ENCODE data around the gene TC2N.
"Not testable (repeated sequence)": the region's sequence is repeated elsewhere in the genome, so short reads cannot be mapped to it uniquely, and the experiment has no call there.

The TC2N gene

DNA sequence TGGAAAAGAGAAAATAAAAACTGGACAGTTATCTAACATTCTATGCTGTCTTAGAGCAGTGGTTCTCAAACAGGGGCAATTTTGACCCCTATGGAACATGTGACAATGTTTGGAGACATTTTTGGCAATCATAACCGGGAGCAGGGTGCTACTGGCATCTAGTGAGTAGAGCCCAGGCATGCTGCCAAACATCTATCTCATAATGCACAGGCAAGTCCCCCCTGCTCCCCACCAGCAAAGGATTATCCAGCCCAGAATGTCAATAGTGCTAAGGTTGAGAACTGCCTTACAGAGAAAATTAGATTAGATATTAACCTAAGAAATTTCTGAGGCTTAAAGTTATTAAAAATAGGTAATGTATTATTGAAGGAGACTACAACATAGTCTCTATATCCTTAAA lies 112.5 kb downstream of the TC2N start:
- DNase-seq (ENCODE audit: low read depth in 2 of 2), result no peak

DNA sequence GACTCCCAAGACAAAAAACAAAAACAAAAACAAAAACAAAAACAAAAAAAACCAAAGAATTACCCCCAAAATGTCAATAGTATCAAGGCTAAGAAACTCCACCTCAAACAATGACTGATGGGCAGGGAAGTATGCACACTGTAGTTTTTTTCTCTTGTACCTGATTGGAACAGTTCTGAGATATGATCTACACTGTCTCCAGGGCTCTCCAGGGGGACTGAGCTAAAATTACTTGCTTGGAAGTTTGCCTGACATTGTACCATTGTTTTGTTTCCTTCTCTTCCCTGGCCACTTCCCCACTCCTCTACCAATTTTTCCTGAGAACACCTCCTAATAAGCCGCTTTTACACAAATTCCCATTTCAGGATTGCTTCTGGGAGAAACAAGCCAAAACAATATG lies 113.2 kb downstream of the TC2N start:
- no peak for DNase-seq (ENCODE audit: low read depth in 2 of 2)

DNA sequence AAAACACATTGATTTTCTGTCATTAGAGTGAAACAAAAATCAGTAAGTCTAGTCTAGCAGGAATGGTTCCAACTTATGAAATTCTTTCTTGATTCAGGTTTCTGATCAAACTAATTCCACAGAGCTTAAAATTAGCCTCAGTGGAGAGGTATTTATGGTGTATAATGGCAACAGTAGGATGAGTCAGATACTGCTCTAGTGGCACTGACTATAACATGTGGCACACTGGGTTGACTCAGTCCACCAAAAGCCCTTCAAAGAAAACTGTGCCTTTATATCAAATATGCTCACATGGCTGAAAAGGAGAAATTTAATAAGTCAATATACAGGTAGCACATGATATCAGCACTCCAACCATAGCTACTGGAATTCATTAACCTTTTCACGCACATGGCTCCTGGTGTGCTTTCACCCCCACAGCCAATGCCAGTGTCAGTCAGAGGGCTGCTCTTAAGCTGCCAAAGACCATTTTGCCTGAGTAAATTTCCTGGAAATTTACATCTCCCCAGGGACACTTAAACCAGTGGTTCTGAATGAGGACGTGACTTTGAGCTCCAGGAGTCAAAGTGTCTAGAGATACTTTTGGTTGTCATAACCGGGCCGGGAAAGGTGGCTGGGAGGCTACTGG lies 113.7 kb downstream of the TC2N start:
- DNase-seq (ENCODE audit: low read depth in 2 of 2), result no peak

DNA sequence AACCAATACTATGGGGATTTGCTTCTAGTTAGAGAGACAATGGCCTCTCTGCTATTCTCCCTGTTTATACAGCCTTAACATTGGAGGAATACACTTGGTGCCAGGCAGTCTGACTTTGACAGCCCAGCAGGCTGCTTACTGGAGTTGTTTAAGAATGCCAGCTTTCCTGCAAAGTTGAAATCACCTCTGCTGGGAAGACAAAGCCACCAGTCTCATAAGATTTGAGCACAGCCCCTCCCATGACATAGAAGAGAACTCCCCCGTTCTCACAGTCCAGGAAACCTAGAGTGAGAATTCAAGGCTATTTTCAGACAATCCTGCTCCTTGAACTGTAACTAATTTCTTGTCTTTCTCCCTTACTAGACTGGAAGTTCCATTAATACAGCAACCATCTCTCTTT lies 114.4 kb downstream of the TC2N start:
- DNase-seq (ENCODE audit: low read depth in 2 of 2), result no peak

DNA sequence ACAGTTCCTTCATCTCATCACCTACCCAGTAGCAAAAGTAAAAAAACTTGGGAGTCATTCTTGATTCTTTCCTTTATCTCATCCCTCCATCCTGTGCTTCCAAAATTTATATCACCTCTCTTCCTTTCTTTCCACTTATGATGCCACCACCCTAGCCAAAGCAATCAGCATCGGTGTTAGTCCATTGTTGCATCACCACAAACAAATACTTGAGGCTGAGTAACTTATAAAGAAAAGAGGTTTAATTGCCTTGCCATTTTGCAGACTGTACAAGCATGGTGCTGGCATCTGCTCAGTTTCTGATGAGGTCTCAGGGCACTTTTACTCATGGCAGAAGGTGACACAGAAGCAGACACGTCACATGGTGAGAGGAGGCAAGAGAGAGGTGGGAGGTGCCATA lies 115.6 kb downstream of the TC2N start:
- no peak for DNase-seq (ENCODE audit: low read depth in 2 of 2)

DNA sequence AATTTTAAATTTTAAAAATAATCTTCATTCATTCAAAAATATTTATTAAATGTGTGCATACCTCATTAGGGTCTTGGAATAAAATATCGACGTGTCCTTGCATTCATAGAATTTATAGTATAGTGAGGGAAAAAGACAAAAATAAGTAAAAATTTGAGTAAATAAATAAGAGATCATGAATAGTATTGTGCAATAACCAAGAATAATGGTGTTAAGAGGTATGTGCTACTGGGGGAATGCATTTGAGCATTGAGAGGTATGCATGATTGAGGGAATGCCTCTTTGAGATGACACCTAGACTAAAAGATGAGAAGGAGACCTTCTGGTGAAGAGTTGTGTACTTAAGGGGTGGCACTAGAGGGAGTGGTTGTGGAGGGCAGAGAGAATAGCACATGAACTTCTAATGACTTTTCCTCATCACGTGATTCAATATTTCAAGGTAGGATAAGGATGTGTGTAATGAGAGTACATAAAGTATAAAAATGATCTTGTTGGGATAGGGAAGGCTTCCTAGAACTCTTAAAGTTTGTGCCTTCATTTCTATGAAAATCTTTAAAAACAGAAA lies 116.6 kb downstream of the TC2N start:
- no peak for DNase-seq (ENCODE audit: low read depth in 2 of 2)

DNA sequence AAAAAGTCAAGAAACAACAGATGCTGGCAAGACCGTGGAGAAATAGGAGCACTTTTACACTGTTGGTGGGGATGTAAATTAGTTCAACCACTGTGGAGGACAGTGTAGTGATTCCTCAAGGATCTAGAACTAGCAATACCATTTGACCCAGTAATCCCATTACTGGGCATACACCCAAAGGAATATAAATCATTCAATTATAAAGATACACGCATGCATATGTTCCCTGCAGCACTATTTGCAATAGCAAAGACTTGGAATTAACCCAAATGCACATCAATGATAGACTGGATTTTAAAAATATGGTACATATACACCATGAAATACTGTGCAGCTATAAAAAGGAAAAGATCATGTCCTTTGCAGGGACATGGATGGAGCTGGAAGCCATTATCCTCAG lies 117.5 kb downstream of the TC2N start:
- no peak for DNase-seq (ENCODE audit: low read depth in 2 of 2)

DNA sequence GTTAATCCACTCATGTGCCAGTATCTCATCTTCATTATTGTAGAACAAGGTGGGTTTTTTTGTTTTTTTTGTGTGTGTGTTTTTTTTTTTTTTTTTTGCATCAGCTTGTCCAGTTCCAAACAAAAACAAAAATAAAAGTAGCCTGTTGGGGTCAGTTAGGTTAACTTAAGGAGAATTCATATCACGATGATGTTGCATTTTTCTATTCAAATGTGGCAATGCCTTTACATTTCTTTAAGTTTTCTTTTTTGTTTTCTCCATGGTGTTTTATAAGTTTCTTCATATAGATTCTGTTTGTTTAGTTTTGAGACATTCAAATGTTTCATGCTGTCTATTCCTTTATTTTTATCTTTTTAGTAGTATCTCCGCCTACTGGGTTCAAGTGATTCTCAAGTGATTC lies 119.3 kb downstream of the TC2N start:
- DNase-seq (ENCODE audit: low read depth in 2 of 2), result no peak

DNA sequence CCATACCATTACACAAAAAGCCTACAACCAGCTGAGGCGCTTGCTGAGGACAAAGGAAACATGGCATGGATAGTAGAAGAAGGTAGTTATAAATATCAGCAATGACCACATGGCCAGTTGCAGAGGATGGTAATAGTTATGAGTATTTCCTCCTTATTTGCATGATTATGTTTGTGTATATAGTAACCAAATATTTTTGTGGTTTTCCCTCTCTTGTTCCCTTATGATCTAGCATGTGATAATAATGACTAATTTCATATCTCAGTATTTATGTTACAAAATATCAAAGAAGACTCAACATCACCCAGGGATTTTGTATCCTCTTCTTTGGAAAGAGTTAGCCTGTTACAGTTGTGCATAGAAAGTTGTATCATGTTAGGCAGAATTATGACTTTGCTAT lies 122.0 kb downstream of the TC2N start:
- no peak for DNase-seq (ENCODE audit: low read depth in 2 of 2)

DNA sequence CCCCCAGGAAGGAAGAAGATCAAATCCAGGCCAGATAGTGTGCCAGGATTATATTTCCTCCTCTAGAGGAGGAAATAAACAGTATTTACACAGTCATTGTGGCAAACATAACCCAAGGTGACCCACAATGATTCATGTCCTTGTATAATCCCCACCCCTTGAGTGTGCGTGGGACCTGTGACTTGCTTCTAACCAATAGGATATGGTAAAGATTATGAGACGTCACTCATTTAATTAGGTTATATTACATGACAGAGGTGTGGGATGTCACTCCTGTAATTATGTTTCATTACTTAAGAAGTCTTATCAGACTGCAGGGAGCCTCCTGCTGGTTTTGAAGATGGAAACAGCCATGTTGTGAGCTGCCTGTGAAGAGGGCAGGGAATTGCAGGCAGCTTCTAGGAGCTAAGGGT lies 123.3 kb downstream of the TC2N start:
- no peak for DNase-seq (ENCODE audit: low read depth in 2 of 2)

DNA sequence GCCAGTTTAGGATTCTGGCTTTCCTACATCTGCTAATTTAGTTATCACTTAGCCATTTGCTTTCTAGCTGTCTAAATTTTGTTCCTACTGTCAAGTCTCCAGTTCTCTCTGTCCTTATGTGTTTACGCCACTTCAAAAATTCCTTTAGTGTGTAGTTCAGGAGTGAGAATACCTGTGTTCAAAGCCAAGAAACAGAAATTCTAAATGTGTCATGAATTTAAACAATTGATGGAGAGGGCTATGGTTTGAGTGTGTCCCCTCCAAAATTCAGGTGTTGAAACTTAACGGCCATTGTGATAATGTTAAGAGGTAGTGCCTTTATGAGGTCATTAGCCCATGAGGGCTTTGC lies 124.1 kb downstream of the TC2N start:
- no peak for DNase-seq (ENCODE audit: low read depth in 2 of 2)

DNA sequence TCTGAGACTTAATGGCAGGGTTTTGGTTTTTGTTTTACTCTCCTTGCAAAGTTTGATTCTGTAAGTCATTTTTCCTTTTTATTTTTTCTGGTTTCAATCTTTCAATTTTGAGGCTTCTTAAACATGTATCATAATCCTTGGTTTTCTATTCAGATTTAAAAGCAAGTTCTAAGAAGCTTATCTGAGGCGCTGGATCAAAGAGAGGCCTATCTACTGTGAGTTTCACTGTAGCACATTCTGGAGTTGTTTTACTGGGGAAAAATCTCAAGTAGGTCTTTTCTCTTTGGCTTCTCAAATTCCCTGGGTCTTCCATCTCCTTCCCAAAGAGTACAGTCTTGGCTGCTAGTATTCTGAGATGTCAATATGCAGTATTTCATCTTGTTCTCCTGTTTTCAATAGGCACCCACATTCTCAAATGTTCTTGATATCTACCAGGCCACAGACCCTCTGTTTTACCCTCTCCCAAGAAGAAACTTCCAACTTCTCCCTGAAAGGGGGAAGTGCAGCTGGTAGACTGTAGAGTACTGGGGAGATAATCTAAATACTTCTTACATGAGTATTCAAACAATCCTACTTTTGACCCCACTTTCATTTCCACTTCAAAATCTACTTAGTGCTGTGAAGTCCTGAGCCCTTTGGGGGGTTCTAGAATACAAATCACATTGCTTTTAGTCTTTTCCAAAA lies 124.6 kb downstream of the TC2N start:
- DNase-seq (ENCODE audit: low read depth in 2 of 2), result no peak

DNA sequence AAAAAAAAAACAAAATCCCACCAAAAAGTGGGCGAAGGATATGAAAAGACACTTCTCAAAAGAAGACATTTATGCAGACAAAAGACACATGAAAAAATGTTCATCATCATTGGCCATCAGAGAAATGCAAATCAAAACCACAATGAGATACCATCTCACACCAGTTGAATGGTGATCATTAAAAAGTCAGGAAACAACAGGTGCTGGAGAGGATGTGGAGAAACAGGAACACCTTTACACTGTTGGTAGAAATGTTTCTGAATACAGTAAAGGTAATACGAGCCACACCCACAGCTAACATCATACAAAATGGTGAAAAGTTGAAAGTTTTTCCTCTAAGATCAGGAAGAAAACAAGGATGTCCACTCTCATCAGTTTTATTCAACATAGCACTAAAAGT lies 127.5 kb downstream of the TC2N start:
- DNase-seq (ENCODE audit: low read depth in 2 of 2), result not testable (repeated sequence)

DNA sequence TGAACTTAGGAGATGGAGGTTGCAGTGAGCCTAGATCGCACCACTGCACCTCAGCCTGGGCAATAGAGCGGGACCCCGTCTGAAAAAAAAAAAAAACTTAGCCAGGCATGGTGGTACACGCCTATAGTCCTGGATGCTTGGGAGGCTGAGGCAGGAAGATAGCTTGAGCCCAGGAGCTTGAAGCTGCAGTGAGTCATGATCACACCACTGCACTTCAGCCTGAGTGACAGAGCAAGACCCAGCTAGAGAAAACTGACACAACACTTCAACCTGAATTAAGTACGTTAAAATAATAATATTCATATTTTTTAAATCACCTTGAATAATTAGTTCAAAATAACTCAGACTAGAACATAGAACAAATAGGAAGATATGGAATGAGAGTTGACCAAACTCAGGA lies 129.7 kb downstream of the TC2N start:
- no peak for DNase-seq (ENCODE audit: low read depth in 2 of 2)

DNA sequence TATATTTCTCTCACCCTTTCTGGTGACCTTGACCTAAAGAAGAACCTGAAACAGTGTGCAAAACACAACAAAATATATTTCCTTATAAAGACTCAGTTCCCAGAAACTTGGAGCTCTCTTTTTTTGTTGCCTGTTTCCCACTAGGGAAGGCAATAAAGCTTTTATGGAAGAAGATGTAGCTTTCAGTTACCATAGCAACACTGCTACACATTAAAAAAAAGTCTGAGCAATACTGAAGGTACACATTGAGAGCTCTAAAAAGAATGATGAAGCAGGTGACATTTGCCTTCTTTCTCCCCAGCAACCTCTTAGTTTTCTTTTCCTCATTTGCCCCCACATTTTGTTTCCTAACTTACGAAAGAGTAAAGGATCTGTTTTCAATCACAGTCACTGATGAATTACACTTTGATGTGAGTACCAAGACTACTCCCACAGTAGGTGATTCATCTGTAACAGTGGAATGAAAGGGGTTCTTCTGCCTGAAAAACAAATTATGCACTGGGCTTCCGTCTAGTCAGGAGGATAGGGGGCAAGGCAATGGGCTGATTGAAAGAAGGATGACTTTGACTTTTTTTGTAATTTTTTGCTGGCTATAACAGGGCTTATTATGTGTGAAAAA lies 134.4 kb downstream of the TC2N start:
- no peak for DNase-seq (ENCODE audit: low read depth in 2 of 2)

DNA sequence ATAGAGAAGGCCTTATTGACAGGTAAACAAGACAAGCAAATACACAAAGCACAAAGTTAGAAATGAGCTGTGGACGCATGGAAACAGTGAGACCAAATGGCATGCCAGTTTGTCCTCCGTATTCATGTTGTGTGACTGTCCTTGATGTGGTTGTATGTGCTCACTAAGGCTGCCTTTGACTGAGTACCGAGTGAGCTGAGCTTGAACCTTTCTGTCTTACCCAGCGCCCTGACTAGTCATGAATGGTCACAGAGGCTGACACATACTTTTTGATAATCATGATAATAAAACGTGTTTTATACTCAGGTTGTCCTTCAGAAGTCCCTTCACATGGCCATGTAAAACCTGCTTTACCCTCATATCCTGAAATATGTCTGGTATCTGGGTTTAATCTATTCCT lies 134.9 kb downstream of the TC2N start:
- DNase-seq (ENCODE audit: low read depth in 2 of 2), result no peak

DNA sequence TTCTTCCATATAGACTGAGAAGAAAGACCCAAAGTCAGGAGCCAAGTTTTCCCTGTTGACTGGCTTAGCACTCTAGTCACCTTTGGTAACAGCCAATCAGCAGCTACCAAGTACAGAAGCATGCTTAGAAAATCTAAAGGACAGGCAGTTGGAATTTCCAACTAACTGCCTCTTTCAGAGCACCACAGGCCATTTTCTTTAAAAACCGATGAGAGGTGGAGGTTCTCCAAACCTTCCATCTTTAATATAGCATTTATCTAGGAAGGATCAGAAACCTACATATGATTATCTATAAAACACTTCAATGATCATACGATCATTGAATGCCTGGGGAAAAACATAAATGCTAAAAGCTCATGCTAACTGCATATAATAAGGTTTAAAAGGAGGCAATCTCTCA lies 135.3 kb downstream of the TC2N start, which contains the start of gene CATSPERB:
CATSPERB (minus strand) TSS at position 101 of the 400 bp plus-strand sequence. CDS start 2,607 bp downstream, outside the sequence.
- no peak for DNase-seq (ENCODE audit: low read depth in 2 of 2)

DNA sequence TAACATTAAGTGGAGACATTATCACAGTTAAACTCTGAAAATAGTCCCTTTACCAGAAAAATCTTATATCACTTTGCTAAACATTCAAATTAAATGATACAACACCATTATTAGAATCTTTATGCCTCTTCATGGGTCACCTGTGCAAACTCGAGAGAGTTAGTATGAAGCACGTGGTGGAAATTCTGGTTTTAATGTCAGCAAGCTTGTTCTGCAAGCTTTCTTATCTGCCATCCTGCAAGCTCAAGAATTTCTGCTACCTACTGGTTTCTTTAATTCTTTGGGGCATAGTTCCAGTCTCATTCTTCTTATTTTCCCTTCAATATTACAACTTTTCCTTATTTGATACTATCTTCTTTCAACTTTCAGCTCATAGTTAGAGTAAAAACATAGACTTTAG lies 136.3 kb downstream of the TC2N start:
- DNase-seq (ENCODE audit: low read depth in 2 of 2), result no peak

DNA sequence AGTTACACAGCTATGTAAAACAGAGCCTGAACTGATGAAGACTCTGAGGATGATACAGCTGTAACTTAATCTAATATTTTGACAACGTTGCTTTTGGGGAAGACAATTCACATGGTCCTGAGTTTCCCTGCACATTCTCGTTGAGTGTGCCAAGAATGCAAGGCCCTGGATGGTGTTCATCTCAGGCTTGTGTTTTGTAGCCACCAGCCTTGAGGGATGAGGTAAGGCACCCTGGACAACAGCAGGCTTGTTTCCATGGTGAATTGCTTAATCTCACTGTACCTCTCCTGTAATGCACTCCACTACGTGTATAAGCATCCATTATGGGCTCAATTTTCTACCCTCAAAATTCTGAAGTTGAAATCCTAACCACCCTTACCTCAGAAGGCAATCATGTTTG lies 137.6 kb downstream of the TC2N start:
- DNase-seq (ENCODE audit: low read depth in 2 of 2), result no peak

Data from stimulated activated CD8-positive, alpha-beta memory T cell treated with anti-CD3 and anti-CD28 coated beads, Interleukin-15, amount 100 ng/mL, for 48 hours (primary cell).